DMS 273 treated with DMSO at 0.1 percent for 48 hours (cell line): ENCODE data around the gene BET1L.
"Not testable (repeated sequence)": the region's sequence is repeated elsewhere in the genome, so short reads cannot be mapped to it uniquely, and the experiment has no call there.

Source experiments
- DNase-seq: peaks from one replicate; lab custom pipeline; 2025; lab: John Stamatoyannopoulos, UW

BET1L gene, protein sequence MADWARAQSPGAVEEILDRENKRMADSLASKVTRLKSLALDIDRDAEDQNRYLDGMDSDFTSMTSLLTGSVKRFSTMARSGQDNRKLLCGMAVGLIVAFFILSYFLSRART

DNA sequence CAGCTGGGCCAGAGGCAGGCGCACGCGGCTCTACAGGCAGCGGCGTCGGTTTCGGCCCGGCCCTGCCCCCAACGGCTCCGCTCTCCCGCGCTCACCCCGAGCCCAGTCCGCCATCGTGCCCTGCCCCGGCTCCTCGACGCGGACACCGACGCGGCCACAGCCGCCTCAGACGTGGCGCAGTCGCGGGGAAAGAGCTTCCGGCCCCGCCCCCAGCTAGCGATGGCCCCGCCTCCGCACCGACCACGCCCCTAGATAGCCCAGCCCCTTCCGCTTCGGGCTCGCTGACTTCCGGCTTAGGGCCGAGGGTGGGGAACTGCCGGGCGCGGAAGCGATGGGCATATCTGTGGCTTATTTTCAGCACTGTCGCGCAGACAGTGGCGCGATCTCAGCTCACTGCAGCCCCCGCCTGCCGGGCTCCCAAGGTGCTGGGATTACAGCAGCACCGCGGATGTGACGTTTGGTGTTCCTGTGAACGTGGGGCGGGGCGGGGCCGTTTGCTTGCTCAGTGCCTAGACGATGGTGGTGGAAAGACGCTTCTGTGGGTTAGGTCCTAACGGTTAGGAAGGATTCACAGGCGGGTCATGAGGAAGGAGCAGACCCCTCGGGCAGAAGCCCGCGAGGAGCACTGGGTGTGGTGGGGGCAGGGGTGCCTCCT lies at the start of gene BET1L, which contains the start of gene RIC8A:
Gene BET1L, minus strand, starts transcription at position 192 of the 655 bp plus-strand sequence. Its CDS starts 78 bp downstream, at position 114.
Gene RIC8A, plus strand, starts transcription at position 501 of the 655 bp plus-strand sequence. CDS start 1,147 bp downstream, outside the sequence.
- DNase-seq: peak; percentile 81

DNA sequence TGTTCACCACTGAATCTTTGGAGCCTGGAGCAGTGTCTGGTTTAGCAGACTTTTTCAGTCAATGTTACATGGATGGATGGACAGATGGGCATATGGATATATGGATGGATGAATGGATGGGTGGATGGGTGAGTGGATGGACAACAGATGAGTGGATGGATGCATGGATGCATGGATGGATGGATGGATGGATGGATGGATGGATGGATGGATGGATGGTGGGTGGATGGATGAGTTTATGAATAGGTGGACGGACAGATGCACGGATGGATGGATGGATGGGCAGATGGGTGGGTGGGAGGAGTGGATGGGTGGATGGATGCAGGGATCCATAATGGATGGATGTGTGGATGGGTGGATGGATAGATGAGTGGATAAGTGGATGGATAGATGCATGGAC lies 48.6 kb upstream of the BET1L start:
- DNase-seq: no peak

DNA sequence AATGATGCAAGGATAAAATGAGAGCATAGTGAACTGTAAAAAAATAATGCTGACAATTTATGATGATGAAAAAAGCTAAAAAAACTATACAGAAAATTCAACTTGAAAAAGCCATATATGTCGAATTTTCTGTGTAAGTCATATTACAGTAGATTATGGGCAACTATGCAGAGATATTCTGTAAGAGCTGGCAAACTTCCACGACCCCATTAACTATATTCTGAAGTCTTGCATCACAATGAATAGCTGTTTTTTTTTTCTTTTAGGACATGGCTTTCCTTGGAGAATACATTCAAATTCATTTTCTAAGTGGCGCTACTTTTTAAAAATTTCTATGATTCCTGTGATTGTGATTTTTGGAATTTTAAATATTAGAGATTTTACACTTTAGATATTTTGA lies 48.0 kb upstream of the BET1L start:
- no peak for DNase-seq

DNA sequence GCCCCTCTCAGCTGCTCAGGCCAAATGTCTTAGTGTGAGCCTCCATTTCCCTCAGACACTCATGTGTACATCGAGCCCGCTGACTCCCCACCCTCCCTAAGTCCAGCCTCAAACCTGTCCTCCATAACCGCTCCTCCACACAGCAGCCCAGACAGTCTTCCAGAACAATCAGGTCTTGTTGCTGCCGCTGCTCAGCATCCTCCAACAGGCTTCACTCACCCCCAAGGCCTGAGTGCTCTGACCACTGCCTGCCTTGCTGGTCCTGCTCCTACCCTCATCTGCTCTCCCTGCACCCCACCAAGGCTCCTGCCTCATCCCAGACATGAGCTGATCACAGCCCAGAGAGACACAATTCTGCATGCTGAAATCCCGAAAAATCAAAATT lies 46.7 kb upstream of the BET1L start:
- DNase-seq: no peak

DNA sequence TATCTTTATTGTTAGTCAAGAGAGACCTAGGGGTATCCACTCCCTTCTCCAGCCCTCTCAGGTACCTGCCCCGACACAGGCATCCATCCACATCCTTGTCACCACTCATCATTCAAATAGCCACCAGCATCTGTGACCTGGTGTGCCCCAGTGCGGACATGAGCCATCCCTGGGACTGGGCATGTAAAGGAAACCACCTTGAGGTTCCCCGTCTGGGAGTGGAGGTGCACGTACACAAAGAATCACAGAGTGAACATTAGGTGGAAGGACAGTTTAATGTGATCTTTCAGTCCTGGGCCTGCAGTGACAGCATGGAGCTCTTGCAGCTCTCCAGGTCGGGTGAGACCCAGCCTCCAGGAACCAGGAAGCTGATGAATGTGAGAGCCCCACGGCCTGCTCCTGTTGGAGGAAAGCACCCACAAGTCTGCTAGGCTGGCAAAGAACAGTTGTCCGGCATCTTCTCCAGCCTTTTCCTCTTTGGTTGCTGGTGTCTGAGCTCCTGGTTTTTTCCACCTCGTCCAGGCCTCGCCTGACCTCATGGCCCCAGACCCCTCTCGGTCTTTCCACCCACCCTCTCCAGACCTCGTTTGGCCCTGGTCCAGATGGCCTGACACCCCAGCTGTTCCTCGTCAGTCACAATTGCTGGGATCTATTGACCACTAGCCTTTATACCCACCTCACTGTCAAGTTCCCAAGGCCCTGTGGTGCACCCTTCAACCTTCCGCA lies 46.1 kb upstream of the BET1L start:
- no peak for DNase-seq

DNA sequence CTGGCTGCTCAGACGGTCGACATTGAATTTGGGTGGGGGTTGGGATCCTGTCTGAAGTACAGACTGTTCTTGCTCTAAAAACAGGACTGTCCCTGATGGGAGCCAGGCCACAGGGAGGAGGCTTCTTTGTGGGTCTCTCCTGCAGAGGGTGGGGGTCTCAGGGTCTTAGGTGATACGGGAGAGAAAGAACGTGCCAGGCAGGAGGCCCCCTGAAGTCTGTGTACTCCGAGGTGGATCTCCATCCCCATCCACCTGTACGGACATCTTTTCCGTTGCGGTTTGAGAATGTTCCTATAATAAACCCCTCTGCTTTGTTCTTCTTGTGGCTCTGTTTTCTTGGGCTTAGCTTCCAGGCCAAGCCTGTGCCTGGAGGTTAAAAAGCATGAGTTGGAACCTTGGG lies 45.5 kb upstream of the BET1L start:
- no peak for DNase-seq

DNA sequence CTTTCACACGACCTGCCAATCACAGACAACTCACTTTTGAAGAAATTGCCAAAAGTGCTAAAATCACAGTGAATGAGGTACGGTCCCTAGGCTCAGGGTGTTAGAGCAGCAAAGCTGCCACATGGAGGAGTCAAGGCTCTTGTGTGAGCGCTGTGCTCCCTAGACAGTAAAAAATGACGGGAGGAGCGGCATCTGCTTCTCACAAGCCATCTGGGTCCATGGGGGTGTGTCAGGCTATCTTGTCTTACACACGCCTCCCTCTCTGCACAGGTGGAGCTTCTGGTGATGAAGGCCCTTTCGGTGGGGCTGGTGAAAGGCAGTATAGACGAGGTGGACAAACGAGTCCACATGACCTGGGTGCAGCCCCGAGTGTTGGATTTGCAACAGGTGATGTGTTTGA lies 44.4 kb upstream of the BET1L start:
- DNase-seq: no peak

DNA sequence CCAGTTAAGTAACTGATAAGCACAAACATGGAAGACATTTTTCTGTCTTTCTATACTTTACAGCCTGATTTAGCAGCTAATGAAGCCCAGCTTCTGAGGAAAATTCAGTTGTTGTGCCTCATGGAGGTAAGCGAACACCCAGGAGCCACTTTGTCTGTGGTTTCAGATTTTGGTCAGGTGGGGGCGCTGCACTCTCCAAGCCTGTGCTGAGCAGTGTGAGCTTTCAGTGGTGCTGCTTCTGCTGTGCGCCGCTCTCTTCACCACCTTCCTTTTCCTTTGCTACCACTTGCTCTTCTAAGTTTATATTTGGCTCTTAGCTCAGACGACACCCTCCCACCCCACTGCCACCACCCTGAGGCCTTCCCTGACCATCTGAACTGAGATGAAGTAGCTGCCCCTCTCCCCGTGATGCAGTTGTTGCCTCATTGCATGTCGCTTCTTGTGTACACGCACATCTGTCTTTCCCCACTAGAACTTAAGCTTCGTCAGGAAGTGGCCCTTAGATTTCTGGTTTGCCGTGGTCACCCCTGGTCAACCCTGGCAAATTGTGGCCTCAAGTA lies 43.6 kb upstream of the BET1L start:
- no peak for DNase-seq

DNA sequence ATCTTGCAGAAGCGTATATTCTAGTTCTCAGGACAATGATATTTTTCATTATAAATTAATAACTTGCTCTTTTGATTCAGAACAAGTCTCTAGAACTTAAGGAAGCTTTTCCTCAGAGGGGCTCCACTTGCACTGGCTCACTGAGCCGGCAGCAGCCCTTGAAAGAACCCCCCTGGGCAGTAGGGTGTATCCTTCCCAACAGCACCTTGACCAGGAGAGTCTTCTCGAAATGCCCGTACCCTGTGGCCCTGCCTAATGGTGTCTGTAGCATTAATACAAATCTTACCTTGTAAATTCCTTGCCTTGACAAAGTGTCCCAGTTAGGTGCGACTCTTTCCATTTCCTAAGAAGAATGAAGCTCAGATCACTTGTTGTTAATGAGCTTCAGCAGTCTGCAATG lies 43.1 kb upstream of the BET1L start:
- no peak for DNase-seq

DNA sequence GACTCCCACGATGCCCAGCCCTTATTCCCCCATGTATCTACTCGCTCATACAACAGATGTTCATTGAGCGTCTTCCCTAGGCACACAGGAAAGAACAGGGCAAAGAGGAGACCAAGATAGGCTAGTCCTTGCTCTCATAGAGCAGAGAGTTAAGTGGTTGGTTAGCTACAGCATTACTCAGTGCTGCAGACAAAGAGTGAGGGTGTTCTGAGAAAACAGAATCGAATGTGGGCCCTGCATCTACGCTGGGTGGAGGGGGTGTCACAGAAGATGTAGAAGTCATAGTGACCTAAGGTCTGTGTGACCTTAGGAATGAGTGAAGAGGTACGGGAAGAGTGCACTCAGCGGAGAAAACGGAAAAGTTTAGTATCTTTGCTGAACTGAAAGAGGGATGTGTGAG lies 41.9 kb upstream of the BET1L start:
- no peak for DNase-seq

DNA sequence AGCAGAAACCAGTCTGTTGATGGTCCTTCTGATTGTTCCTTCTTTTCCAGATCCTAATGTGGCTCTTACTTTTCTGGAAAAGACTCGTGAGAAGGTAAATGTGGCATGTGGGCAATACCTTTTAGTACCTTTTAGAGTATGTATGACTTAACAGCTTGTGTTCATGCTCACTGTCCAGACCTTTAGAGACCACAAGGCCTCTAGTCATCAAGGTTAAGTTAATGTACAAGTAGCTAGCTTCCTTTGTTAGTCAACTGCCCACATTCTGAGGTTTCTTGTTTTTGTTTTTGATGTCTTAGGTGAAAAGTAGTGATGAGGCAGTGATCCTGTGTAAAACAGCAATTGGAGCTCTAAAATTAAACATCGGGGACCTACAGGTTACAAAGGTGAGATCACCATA lies 37.2 kb upstream of the BET1L start:
- DNase-seq: no peak

DNA sequence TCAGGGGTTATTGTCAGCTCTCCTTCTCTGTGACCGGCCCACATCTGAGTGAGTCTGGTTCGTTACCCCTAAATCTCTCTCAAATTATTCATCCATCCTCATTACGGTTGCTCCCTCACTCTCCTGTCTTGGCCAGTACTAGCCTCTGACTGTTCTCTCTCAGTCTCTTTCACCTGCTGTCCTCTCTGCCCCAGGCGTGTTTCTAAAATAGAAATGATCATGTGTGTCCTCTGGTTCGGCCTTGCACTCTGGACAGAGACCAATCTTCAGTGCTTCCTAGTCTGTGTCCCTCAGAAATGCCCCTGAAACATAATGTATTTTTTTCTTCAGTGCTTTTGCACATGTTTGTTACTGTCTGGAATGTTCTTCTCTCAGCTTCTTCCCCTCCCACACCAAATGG lies 34.4 kb upstream of the BET1L start:
- DNase-seq: no peak

DNA sequence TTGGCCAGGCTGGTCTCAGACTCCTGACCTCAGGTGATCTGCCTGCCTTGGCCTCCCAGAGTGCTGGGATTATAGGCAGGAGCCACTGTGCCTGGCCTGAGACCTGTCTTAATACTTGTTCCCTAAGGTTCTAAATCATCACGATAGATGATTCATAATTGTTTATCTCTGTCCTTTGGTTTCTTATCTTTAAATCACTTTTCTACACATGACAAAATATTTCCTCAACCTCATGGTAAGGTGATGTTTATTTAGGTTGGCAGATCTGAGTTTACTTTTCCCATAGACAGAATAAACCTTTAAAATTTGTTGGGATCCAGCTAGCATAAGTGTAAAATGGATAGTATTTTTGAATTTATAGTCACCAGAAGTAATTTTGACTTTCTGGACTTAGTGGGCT lies 33.1 kb upstream of the BET1L start:
- no peak for DNase-seq

DNA sequence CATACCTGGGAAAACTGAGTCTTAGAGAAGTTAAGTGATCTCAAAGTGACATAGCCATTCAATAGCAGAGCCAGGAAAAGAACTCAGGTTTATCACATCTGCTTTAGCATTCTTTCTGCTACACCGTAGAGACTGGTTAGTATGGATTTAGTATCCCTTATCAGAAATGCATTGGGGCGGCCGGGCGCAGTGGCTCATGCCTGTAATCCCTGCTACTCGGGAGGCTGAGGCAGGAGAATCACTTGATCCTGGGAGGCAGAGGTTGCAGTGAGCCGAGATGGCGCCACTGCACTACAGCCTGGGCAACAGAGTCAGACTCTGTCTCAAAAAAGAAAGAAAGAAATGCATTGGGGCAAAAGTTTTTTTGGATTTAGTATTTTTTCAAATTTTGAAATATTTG lies 31.1 kb upstream of the BET1L start:
- DNase-seq: not testable (repeated sequence)

DNA sequence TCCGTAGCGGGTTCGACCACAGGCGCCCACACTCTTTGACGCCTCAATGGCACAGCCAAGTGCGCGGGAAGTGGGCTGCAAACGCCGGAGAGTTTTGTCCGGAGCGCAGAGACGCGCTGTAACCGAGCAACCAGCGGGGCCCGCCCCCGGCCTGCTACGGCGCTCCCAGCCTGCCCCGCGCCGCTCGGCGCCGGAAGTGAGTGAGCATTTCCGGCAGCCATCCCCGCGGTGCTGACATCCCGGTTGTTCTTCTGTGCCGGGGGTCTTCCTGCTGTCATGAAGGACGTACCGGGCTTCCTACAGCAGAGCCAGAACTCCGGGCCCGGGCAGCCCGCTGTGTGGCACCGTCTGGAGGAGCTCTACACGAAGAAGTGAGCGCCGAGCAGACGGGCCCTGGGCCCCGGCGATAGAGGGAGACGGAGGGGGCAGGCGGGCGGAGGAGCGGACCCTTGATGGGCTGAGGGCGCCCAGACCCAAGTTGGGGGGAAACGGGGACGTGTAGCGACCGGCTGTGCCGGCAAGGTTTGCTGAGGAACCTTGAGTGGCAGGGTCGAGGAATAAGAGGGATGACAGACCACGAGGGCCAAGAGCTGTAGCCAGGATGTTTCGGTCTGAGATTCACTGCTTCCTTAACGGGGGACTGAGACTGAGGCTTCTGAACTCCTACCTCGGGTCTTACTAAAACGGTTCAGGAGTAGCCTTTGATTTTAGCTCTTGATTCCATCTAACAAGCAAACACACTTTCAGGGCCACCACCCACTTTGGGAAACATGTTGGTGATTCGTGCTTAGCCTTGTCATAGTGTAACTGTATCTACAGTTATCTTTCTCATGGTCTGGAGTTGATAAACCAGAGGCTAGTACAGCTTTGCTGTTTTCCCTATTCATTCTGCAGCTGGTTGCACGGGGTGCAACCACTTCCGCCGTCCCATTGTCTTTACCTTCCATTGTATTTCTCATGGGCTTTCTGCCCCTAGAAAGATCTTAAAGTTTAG lies 29.9 kb upstream of the BET1L start, which contains the start of gene PSMD13:
Gene PSMD13, plus strand, starts transcription at position 203 of the 994 bp plus-strand sequence. Its CDS starts 74 bp downstream, at position 277.
- DNase-seq: peak; percentile 21

DNA sequence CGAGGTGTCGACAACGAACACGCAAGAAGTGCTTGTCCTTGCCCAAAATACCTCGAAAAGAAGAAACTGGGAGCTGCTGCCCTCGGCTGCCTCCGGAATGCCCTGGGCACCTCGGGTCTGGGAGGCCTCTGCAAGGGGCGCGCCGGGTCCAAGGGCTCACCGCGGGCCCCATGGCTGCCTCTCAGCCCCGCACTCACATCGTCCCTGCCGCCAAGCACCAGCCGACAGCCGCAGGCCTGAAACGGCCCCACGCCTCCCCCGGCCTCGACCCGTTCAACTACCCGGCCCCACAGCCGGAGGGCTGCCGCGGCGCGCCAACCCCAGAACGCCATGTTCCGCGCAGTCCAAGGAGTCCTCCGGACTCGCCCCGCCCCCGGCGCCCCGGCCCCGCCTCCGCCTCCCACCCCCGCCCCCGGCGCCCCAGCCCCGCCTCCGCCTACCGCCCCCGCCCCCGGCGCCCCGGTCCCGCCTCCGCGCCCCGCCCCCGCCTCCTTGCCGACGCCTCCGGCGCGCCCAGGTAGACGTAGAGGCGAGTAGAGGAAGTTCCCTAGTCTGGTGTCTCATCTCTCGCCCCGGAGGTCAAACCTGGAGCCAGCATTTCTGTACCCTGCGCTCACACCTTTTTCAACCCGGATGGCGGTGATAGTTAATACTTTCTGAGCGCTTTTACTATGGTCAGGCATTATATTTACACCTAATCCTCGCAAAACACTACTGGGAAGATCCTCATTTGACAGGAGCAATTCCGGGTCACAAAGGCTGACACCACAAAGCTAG lies 29.0 kb upstream of the BET1L start, which contains the start of gene SIRT3:
Gene SIRT3, minus strand, starts transcription at position 346 of the 777 bp plus-strand sequence. Its CDS starts 14 bp downstream, at position 332.
- peak; percentile 29 for DNase-seq

DNA sequence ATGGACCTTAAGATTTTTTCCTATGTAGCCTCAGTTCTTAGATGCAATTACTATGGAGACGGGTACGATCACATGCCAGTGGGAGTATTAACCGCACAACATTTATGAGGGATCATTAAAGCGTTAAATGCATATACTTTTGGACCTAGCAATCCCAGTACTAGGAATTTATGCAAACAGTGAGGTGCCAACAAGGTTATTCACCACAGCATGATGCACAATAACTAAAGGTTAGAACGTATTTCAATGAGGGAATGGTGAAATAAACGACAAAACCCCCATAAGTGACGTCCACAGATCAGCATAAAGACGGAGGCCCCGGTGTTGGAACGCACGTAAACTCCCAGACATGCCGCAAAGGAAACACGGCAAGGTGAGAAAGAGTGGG lies 28.4 kb upstream of the BET1L start:
- no peak for DNase-seq

DNA sequence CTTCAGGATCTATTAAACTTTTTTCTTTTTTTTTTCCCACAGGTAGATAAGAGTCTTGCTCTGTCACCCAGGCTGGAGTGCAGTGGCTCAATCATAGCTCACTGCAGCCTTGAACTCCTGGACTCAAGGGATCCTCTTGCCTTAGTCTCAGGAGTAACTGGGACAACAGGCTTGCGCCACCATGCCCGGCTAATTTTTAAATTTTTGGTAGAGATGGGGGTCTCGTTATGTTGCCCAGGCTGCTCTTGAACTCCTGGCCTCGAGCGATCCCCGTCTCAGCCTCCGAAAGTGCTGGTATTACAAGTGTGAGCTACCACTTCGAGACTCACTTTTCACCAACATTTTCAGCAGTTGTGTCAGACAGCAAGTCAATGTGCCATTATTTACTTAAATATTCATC lies 28.0 kb upstream of the BET1L start:
- no peak for DNase-seq

DNA sequence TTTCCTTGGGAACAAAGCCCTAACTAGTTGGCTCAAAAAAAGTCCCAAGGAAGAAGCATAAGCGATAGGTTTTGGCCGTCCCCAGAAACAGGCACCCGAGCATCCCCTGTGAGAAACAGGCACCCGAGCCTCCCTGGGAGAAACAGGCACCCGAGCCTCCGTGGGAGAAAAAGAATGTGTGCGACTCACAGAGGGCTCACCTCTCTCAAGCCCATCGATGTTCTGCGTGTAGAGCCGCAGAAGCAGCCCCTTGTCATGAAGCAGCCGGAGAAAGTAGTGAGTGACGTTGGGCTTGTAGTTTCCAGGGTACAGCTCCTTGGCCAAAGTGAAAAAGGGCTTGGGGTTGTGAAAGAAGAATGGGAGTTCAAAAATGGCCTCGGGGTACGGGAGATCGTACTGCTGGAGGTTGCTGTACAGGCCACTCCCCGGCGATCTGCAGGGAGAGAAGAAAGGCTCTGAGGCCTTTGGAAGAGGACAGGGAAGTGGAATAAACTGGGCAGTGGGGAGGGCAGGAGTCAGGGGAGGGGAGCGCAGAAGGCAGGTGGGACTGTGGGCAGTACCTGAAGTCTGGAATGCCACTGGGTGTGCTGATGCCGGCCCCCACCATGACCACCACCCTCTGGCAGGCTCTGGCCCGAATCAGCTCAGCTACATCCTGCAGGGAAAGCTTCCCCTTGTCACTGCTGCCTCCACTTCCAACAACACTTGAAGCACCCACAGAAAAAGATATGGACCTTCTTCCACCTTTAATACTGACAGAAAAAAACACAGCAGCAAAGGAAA lies 25.8 kb upstream of the BET1L start:
- no peak for DNase-seq

DNA sequence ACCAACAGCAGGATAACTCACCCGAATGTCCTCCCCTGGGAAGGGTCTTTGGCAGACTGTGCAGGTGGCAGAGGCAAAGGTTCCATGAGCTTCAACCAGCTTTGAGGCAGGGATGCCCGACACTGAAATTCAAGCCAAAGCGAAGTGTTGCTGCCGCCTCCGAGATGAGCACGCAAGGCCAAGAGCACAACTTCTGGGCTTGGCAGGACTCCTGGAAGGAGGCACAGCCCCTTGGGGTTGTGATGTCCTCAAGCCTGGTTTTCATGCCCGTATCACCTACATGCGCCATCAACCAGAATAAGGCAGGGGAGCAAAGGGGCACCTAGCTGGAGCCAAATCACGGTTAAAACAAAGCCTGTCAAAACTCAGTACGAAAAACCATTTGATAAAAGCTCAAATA lies 23.2 kb upstream of the BET1L start:
- no peak for DNase-seq
